RWPE2 (cell line): ENCODE data around the gene OR6B2.

Experiments
- ATAC-seq: fragments of 200-7000 bp; cut with Tn5 transposase; 3 replicates; pipeline ENCODE4 v1.9.1; 2021; ENCODE audit warnings: low read depth
- DNase-seq: peaks from one replicate; pipeline ENCODE4 v3.0.0-alpha.2; 2020; ENCODE audit warnings: low spot score
- H3K27ac ChIP-seq: fragments of 450-650 bp; 2 replicates; pipeline ENCODE4 v1.5.1; 2017; ENCODE audit warnings: mild to moderate bottlenecking; ENCODE audit not compliant: poor library complexity, severe bottlenecking
- H3K27me3 ChIP-seq: fragments of 250-450 bp; sonication (Bioruptor Pico); 2 replicates; pipeline ENCODE4 v1.5.1; 2021; ENCODE audit warnings: mild to moderate bottlenecking, moderate library complexity; ENCODE audit not compliant: insufficient read depth, poor library complexity, severe bottlenecking
- H3K36me3 ChIP-seq: fragments of 250-450 bp; sonication (Bioruptor Pico); 2 replicates; pipeline ENCODE4 v1.5.1; 2020; ENCODE audit warnings: low read depth, mild to moderate bottlenecking, moderate library complexity
- H3K4me1 ChIP-seq: fragments of 250-450 bp; sonication (Bioruptor Pico); 2 replicates; pipeline ENCODE4 v1.5.1; 2021; ENCODE audit warnings: mild to moderate bottlenecking, moderate library complexity; ENCODE audit not compliant: insufficient read depth, poor library complexity, severe bottlenecking
- H3K4me3 ChIP-seq: fragments of 250-450 bp; sonication (Bioruptor Pico); 2 replicates; pipeline ENCODE4 v1.5.1; 2021; ENCODE audit warnings: mild to moderate bottlenecking, moderate library complexity; ENCODE audit not compliant: severe bottlenecking
- H3K9me3 ChIP-seq: fragments of 250-450 bp; sonication (Bioruptor Pico); 2 replicates; pipeline ENCODE4 v1.5.1; 2021; ENCODE audit warnings: mild to moderate bottlenecking, moderate library complexity; ENCODE audit not compliant: severe bottlenecking
- CTCF ChIP-seq: fragments of 450-650 bp; IDR thresholded peaks from one replicate; pipeline ENCODE4 v1.5.1; 2017; ENCODE audit warnings: mild to moderate bottlenecking, moderate library complexity; ENCODE audit not compliant: poor library complexity, severe bottlenecking

Gene OR6B2

GRCh38 chr2:240043279-240043989 is 13.2 kb upstream of the OR6B2 start:
- no peak overlapping the region for H3K4me3 ChIP-seq
- H3K27me3 ChIP-seq = peaks cover 53% of the 10 kb centered on the region
- no peaks in the 10 kb centered on the region for H3K36me3 ChIP-seq
- no peak overlapping the region for H3K27ac ChIP-seq
- no peak for TF ChIP-seq CTCF
- no peak for ATAC-seq
- no peaks in the 10 kb centered on the region for H3K9me3 ChIP-seq
- no peaks in the 10 kb centered on the region for H3K4me1 ChIP-seq
- DNase-seq = no peak

DNA sequence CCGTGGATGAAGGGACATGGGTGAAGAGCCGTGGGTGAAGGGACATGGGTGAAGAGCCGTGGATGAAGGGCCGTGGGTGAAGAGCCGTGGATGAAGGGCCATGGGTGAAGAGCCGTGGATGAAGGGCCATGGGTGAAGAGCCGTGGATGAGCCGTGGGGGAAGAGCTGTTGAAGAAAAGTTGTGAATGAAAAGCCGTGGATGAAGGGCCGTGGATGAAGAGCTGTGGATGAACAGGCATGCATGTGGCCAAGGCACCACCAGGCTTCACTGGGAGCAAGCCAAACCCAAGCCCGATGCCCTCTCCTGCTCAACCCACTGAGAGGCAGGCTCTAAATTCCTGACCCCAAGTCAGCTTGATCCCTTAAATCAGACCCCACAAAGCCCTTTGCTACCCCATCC is 12.5 kb upstream of the OR6B2 start:
- no peaks in the 10 kb centered on the region for H3K9me3 ChIP-seq
- no peak for DNase-seq
- no peaks in the 10 kb centered on the region for H3K36me3 ChIP-seq
- H3K4me1 ChIP-seq = no peaks in the 10 kb centered on the region
- H3K27ac ChIP-seq = no peak overlapping the region
- peaks cover 50% of the 10 kb centered on the region for H3K27me3 ChIP-seq
- H3K4me3 ChIP-seq = no peak overlapping the region
- no peak for TF ChIP-seq CTCF
- ATAC-seq = no peak

DNA sequence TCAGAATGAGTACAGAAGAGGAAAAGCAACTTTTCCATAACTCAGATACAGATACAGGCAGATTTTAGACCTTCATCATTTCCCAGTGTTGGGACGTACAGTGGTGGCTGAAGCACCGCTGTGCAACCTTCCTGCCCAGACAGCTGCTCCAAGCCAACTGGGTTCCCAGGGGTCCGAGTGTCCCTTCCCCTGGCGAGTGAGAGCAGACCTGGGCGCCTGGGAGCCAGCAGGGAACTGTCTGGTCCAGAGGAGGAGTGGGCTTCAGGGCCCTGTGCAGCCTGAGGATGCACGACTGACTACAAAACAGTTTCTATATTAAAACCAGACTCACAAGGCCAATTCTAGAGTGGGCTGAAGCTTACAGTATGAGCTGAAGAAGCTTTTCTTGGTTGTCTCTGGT is 11.1 kb upstream of the OR6B2 start:
- DNase-seq = no peak
- no peaks in the 10 kb centered on the region for H3K9me3 ChIP-seq
- H3K4me3 ChIP-seq = no peak overlapping the region
- H3K36me3 ChIP-seq = no peaks in the 10 kb centered on the region
- H3K27ac ChIP-seq = no peak overlapping the region
- H3K27me3 ChIP-seq = peaks cover 48% of the 10 kb centered on the region
- TF ChIP-seq CTCF = no peak
- ATAC-seq = no peak
- H3K4me1 ChIP-seq = no peaks in the 10 kb centered on the region

- no peak for TF ChIP-seq CTCF
- peaks cover 63% of the 10 kb centered on the region for H3K27me3 ChIP-seq
- no peak for ATAC-seq
Measured at GRCh38 chr2:240037358-240037757, 7.1 kb upstream of the OR6B2 start.

GRCh38 chr2:240033330-240033678 is 3.1 kb upstream of the OR6B2 start:
- peaks cover 37% of the 10 kb centered on the region for H3K27me3 ChIP-seq
- no peaks in the 10 kb centered on the region for H3K9me3 ChIP-seq
- DNase-seq (no peak), ATAC-seq (no peak)
- no peak for TF ChIP-seq CTCF
- no peaks in the 10 kb centered on the region for H3K4me1 ChIP-seq
- no peak overlapping the region for H3K4me3 ChIP-seq
- H3K27ac ChIP-seq = no peak overlapping the region
- no peaks in the 10 kb centered on the region for H3K36me3 ChIP-seq

More at GRCh38 chr2:240037358-240037757, 7.1 kb upstream of the OR6B2 start:
- Histone ChIP-seq H3K27ac (no peak overlapping the region), H3K4me1 (no peaks in the 10 kb centered on the region), H3K36me3 (no peaks in the 10 kb centered on the region), H3K4me3 (no peak overlapping the region), H3K9me3 (no peaks in the 10 kb centered on the region)
- DNase-seq = no peak
